WTC11 (cell line): Measurements from ENCODE around the gene EFNA5. TPM values are rescaled to one million over a fixed set of nuclear protein-coding genes. Genes with fewer than 3 reads are reported as not detected.

Experiments
- CREB1 ChIP-seq: sonication (generic); formaldehyde crosslinking; IDR thresholded peaks from 2 replicates; pipeline ENCODE4 v1.8.0; 2023; ENCODE audit warnings: mild to moderate bottlenecking, missing genetic modification reagents
- E2F5 ChIP-seq: sonication (generic); formaldehyde crosslinking; IDR thresholded peaks from 2 replicates; pipeline ENCODE4 v1.8.1; 2022; ENCODE audit warnings: mild to moderate bottlenecking, moderate library complexity, missing genetic modification reagents
- ESRRA ChIP-seq: sonication (generic); formaldehyde crosslinking; IDR thresholded peaks from 2 replicates; pipeline ENCODE4 v1.8.1; 2022; ENCODE audit warnings: mild to moderate bottlenecking, missing genetic modification reagents, borderline replicate concordance
- ETV6 ChIP-seq: sonication (generic); formaldehyde crosslinking; IDR thresholded peaks from 2 replicates; pipeline ENCODE4 v1.8.1; 2022; ENCODE audit warnings: mild to moderate bottlenecking, missing genetic modification reagents
- HMGXB4 ChIP-seq: sonication (generic); formaldehyde crosslinking; IDR thresholded peaks from 2 replicates; pipeline ENCODE4 v1.8.1; 2023; ENCODE audit warnings: mild to moderate bottlenecking, moderate library complexity, missing genetic modification reagents
- ZNF121 ChIP-seq: sonication (generic); formaldehyde crosslinking; IDR thresholded peaks from 2 replicates; pipeline ENCODE4 v1.8.0; 2023; ENCODE audit warnings: missing genetic modification reagents
- ZNF219 ChIP-seq: sonication (generic); formaldehyde crosslinking; IDR thresholded peaks from 2 replicates; pipeline ENCODE4 v1.8.0; 2023; ENCODE audit warnings: missing genetic modification reagents, mild to moderate bottlenecking, borderline replicate concordance
- total RNA-seq: library from RNA; stranded (reverse); gene quantifications from 3 replicates; pipeline ENCODE4 v1.2.3, GENCODE V29; 2021
- TF ChIP-seq, protein P1 (sequence below): sonication (generic); formaldehyde crosslinking; IDR thresholded peaks from 2 replicates; pipeline ENCODE4 v1.8.0; 2022; ENCODE audit warnings: mild to moderate bottlenecking, missing genetic modification reagents

The EFNA5 gene
- total RNA-seq, 1 experiment from 2014 or later: 17.4 TPM

DNA sequence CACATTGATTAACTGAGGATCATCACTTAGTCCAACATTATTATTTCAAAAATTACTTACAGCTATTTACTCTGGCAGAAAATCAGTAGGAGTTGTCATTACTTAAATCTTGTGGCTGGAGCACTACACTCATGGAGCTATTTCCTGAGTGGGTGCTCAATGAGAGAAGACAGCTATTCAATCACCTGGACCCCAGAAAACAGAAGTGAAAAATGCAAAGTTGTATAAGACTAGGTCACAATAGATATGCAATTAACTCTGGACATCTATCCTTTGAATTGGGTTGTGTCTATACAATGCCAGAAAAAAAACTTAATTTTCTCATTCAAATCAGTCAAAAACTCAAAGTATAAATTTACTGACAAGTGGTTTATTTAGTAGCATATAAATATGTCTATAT lies 340.9 kb downstream of the EFNA5 start (continued):
- TF ChIP-seq, protein P1, sequence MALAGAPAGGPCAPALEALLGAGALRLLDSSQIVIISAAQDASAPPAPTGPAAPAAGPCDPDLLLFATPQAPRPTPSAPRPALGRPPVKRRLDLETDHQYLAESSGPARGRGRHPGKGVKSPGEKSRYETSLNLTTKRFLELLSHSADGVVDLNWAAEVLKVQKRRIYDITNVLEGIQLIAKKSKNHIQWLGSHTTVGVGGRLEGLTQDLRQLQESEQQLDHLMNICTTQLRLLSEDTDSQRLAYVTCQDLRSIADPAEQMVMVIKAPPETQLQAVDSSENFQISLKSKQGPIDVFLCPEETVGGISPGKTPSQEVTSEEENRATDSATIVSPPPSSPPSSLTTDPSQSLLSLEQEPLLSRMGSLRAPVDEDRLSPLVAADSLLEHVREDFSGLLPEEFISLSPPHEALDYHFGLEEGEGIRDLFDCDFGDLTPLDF (CRISPR knock-in tag): no peak
- TF ChIP-seq E2F5 (CRISPR knock-in tag) (no peak), ZNF219 (CRISPR knock-in tag) (no peak), ETV6 (CRISPR knock-in tag) (no peak), ESRRA (CRISPR knock-in tag) (no peak), ZNF121 (CRISPR knock-in tag) (no peak), CREB1 (CRISPR knock-in tag) (no peak), HMGXB4 (CRISPR knock-in tag) (no peak)
